ENCODE data around the gene LRFN4. TPM values are rescaled to one million over a fixed set of nuclear protein-coding genes. Genes with fewer than 3 reads are reported as not detected.

The LRFN4 gene
- total RNA-seq, 1 donor from 2014 or later = 33.7 TPM

GRCh38 chr11:66863428-66864125 lies 6.7 kb downstream of the LRFN4 start:
- no peak overlapping the region for H3K4me3 Mint-ChIP-seq (ENCODE audit: unreplicated experiment)
- no peaks in the 10 kb centered on the region for H3K36me3 Mint-ChIP-seq (ENCODE audit: low read depth, unreplicated experiment)
- no peak overlapping the region for H3K27ac Mint-ChIP-seq (ENCODE audit: unreplicated experiment)
- no peaks in the 10 kb centered on the region for H3K27me3 ChIP-seq (ENCODE audit: insufficient read depth, low read length)
- H3K4me3 ChIP-seq (ENCODE audit: insufficient read depth, low read depth, low read length) = no peak overlapping the region
- TF ChIP-seq CTCF (IDR thresholded peaks at IDR 0.05; ENCODE audit: insufficient read depth, low read depth, low read length) = no peak
- H3K4me1 ChIP-seq (ENCODE audit: insufficient read depth, low read length) = no peaks in the 10 kb centered on the region
- no peaks in the 10 kb centered on the region for H3K36me3 ChIP-seq (ENCODE audit: insufficient read depth, low read length)
- peaks cover 16% of the 10 kb centered on the region for H3K79me2 ChIP-seq (ENCODE audit: insufficient read depth, low read length)
- H3K4me1 Mint-ChIP-seq (ENCODE audit: low read depth, unreplicated experiment) = no peaks in the 10 kb centered on the region
- DNase-seq (ENCODE audit: low read depth) (no peak), FAIRE-seq (no peak)
- H3K27me3 Mint-ChIP-seq (ENCODE audit: low read depth, unreplicated experiment) = peaks cover 2% of the 10 kb centered on the region
- H3K27ac ChIP-seq (ENCODE audit: low read depth, low read length) = no peak overlapping the region
- H4K20me1 ChIP-seq (ENCODE audit: insufficient read depth, low read length) = peaks cover 11% of the 10 kb centered on the region
- H2AFZ ChIP-seq (ENCODE audit: low read depth, low read length) = no peak overlapping the region
- H3K9me3 ChIP-seq (ENCODE audit: insufficient read depth, low read depth, low read length) = no peaks in the 10 kb centered on the region
- H3K9me3 Mint-ChIP-seq (ENCODE audit: unreplicated experiment) = no peaks in the 10 kb centered on the region
- H3K4me2 ChIP-seq (ENCODE audit: low read length) = no peak overlapping the region
- H3K9ac ChIP-seq (ENCODE audit: low read length) = no peak overlapping the region

- Histone ChIP-seq H3K4me2 (ENCODE audit: low read length) (no peak overlapping the region), H2AFZ (ENCODE audit: low read depth, low read length) (no peak overlapping the region), H3K27me3 (ENCODE audit: insufficient read depth, low read length) (no peaks in the 10 kb centered on the region), H3K36me3 (ENCODE audit: insufficient read depth, low read length) (no peaks in the 10 kb centered on the region), H3K9me3 (ENCODE audit: insufficient read depth, low read depth, low read length) (no peaks in the 10 kb centered on the region), H3K79me2 (ENCODE audit: insufficient read depth, low read length) (peaks cover 8% of the 10 kb centered on the region), H3K4me3 (ENCODE audit: insufficient read depth, low read depth, low read length) (no peak overlapping the region), H3K9ac (ENCODE audit: low read length) (no peak overlapping the region), H3K4me1 (ENCODE audit: insufficient read depth, low read length) (no peaks in the 10 kb centered on the region), H4K20me1 (ENCODE audit: insufficient read depth, low read length) (peaks cover 8% of the 10 kb centered on the region), H3K27ac (ENCODE audit: low read depth, low read length) (no peak overlapping the region)
- Mint-ChIP-seq H3K4me3 (ENCODE audit: unreplicated experiment) (no peak overlapping the region), H3K9me3 (ENCODE audit: unreplicated experiment) (no peaks in the 10 kb centered on the region), H3K4me1 (ENCODE audit: low read depth, unreplicated experiment) (no peaks in the 10 kb centered on the region), H3K27ac (ENCODE audit: unreplicated experiment) (no peak overlapping the region), H3K27me3 (ENCODE audit: low read depth, unreplicated experiment) (peaks cover 2% of the 10 kb centered on the region), H3K36me3 (ENCODE audit: low read depth, unreplicated experiment) (peaks cover 1% of the 10 kb centered on the region)
- no peak for DNase-seq (ENCODE audit: low read depth)
- TF ChIP-seq EZH2 (IDR thresholded peaks at IDR 0.05; ENCODE audit: insufficient read depth, low read length) (no peak), CTCF (IDR thresholded peaks at IDR 0.05; ENCODE audit: insufficient read depth, low read depth, low read length) (no peak)
- FAIRE-seq = no peak
Observed at GRCh38 chr11:66864172-66864901, 7.5 kb downstream of the LRFN4 start.

Measured in astrocyte (in vitro differentiated cells and primary cell).